ENCODE results near the gene PRDM16.

GRCh38 chr1:3295846-3296245, 226.8 kb downstream of the PRDM16 start:
- TF ChIP-seq CTCF (IDR thresholded peaks at IDR 0.05), result no peak
- no peak for TF ChIP-seq POLR2A (IDR thresholded peaks at IDR 0.05)
